Measurements from ENCODE around the gene SCN9A.

DNA sequence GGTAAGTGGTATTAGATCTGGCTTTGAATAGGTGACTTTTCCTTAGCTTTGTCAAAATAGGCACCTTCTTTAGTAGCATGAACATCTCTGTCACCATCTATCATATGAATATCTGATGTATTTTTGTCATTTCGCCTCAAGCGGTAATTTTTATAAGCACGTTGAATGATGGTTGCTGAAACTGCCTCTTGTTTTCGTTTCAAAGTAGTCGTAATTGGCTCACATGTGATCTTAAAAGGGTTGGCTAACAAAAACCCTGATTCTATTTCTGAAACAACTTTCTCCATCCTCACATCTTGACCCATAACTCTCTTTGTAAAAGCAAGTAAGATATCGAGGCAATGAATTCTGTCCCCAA, 29.8 kb upstream of the SCN9A start:
- TF ChIP-seq EZH2phosphoT487 (IDR thresholded peaks at IDR 0.05; ENCODE audit: low read length) (no peak), EZH2 (optimal IDR thresholded peaks at IDR 0.05; ENCODE audit: low read depth, low read length) (no peak)
- TF ChIP-seq, protein P1, sequence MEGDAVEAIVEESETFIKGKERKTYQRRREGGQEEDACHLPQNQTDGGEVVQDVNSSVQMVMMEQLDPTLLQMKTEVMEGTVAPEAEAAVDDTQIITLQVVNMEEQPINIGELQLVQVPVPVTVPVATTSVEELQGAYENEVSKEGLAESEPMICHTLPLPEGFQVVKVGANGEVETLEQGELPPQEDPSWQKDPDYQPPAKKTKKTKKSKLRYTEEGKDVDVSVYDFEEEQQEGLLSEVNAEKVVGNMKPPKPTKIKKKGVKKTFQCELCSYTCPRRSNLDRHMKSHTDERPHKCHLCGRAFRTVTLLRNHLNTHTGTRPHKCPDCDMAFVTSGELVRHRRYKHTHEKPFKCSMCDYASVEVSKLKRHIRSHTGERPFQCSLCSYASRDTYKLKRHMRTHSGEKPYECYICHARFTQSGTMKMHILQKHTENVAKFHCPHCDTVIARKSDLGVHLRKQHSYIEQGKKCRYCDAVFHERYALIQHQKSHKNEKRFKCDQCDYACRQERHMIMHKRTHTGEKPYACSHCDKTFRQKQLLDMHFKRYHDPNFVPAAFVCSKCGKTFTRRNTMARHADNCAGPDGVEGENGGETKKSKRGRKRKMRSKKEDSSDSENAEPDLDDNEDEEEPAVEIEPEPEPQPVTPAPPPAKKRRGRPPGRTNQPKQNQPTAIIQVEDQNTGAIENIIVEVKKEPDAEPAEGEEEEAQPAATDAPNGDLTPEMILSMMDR (IDR thresholded peaks at IDR 0.05; ENCODE audit: low read length): no peak

Data from MM.1S (cell line).